GM21381 (cell line): Measurements from ENCODE around the gene MAST2.
"Not testable (repeated sequence)": the region's sequence is repeated elsewhere in the genome, so short reads cannot be mapped to it uniquely, and the experiment has no call there.

ENCODE experiments used
- ATAC-seq: cut with Tn5 transposase; IDR thresholded peaks from one replicate; pipeline ENCODE4 v1.9.1; 2021; ENCODE audit warnings: mild to moderate bottlenecking, moderate library complexity; ENCODE audit not compliant: unreplicated experiment

The MAST2 gene

GRCh38 chr1:45857101-45857700 is 53.8 kb downstream of the MAST2 start:
- ATAC-seq = no peak

GRCh38 chr1:45857755-45858492 is 54.5 kb downstream of the MAST2 start:
- not testable (repeated sequence) for ATAC-seq

DNA sequence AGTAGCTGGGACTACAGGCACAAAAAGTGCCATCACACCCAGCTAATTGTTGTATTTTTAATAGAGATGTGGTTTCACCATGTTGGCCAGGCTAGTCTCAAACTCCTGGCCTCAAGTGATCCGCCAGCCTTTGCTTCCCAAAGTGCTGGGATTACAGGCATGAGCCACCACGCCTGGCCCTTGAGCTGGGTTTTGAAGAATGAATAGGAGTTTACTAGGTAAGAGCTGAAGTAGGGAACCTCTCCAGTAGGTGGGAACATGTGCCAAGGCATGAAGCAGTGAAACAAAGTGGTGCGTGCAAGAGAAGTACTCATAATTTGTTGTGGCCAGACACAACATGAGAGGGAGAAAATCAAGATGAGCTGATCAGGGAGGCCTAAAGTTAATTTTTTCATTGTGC is 55.8 kb downstream of the MAST2 start:
- no peak for ATAC-seq

- ATAC-seq = no peak
Measured at GRCh38 chr1:45862008-45862407, 58.6 kb downstream of the MAST2 start.

DNA sequence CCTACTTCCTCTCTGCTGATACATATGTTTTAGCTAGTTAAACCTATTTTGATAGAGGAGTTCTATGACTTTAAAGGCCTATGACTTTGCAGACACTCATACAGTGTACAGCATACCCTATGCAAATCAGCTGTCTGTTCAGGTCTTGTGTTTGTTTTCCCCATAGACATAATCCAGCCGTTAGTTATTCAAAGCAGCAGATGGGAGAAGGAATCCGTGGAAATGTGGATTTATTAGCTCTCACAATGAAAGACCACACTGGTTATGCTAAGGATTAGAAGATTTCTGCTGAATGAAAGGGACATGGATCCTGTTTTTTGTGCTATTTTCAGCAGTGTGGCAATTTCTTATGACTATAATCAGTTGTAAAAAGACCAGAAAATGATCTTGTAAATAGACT is 59.8 kb downstream of the MAST2 start:
- no peak for ATAC-seq

DNA sequence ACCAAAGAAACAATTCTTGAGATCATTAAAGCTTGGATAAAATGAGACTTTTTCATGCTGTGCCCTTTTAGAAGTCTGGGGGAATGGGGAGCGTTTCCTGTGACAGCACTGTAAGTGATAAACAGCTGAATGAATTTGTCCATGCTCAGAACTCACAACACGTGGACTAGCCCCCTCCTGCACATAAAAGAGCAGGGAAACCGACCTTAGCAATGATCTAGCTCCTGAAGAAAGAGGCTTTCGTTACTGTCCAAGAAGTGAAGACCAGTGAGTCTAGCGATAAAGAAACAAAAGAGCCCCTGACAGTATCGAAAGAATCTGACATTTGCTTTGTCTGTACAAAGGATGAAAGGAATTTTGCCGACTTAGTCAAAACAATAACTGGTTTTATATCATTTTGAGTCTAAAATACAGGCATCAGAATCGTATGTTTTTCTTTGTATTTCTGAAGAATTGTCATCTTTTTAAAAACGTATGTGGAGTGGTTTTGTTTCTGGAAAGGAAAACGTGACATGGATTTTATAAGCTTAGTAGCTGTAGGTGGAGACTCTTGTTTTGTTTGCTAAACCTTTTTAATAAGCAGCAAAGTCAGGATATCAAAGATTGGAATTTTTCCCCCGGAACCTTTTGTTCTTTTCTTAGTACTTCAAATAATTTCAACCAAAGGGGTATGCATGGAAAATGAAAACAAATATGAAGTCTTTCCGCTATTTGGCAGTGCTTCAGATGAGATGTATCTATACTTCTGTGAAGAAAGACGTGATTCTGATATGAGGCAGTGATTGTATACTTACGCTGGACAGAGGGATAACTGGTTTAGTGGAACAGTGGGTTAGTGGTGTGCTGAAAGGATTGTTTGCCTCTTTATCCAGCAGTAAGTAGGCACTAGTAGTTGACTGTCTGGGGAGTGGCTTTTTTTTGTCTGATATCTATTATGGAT is 61.0 kb downstream of the MAST2 start:
- no peak for ATAC-seq

GRCh38 chr1:45867697-45868348 is 64.4 kb downstream of the MAST2 start:
- ATAC-seq = no peak

DNA sequence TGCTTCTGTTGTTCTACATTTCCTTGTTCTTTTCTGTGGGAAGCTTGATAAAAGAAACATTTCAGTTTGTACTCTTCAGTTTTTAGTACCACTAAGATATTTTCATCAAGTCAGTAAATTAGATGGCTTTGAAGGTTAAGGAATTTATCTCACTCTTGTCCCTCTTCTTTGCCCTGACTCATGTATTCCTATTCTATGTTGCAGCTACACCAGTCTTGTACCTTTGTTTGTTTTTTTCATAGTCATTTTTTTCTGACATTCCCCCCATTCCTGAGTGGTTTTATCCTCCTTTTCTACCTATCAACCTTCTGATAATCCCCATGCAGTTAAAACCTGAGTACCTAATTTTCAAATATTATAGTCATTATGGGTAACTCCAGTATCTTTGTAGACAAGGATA is 65.4 kb downstream of the MAST2 start:
- no peak for ATAC-seq

GRCh38 chr1:45870500-45870899 is 67.1 kb downstream of the MAST2 start:
- no peak for ATAC-seq

GRCh38 chr1:45872173-45872801 is 68.9 kb downstream of the MAST2 start:
- ATAC-seq = not testable (repeated sequence)

DNA sequence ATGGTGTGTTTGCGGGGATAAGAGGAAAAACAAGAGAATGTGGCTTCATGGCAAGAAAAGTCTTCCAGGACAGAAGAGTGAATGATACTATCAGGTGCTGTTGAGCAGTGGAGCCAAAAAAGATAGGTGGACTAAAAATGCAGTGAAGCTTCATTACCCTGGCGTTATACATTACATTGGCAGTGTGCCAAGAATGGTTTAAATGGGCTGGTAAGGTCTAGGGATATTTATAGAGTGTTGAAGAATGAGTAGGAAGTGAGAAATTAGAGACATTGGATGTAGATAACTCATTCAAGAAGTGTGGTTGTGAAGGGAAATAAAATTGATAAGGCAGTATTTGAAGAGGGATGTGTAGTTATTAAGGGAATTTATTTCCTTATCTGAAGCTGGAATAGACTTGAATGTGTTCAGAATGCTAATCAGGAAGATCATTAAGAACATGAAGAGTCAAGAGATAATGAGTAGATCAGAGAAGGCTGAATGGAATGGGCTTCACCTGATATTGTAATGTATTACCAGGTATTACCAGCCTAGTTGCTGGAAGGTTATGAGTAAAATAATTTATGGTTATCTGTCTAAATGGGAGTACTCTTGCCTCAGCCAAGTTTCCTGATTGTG is 72.7 kb downstream of the MAST2 start:
- ATAC-seq = no peak

DNA sequence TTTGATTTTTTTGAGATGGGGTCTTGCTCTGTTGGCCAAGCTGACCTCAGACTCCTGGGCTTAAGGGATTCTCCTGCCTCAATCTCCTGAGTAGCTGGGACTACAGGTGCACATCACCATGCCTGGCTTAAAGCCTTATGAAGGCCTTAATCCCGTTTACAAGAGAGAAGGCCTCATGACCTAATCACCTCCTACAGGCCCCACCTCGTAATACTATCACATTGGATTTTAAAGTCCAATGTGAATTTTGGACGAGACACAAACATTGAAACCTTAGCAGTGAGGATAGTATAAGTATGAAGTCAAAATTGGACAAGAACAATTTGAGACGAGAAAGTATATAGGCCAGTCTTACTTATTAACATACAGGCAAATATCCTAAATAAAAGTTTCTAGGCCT is 73.9 kb downstream of the MAST2 start:
- ATAC-seq = no peak

DNA sequence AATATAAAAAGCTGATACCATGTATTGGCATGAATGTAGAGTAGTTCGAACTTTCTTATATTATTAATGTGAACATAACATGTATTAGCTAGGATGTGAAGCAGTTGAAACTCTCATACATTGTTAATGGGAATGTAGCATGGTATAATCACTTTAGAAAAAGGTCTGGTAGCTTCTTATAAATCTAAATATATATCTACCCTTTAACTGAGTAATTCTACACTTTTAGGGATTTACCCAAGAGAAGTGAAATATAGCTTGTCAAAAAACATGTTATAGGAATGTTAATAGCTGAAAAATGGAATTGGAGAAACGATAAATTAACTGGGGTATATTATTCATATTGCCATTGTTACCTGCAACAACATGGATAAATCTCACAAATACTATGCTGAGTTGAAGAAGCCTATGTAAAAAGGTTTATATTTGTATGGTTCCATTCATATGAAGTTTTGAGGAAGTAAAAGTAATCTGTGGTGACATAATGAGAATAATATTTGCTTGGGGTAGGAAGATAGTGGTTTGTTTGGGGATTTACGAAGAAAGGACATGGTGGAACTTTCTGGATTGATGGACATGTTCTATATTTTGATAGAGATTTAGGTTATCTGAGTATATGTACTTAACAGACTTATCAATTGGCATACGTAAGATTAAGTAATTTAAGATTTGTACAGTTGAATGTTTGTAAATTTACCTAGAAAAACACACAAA is 76.6 kb downstream of the MAST2 start:
- no peak for ATAC-seq

DNA sequence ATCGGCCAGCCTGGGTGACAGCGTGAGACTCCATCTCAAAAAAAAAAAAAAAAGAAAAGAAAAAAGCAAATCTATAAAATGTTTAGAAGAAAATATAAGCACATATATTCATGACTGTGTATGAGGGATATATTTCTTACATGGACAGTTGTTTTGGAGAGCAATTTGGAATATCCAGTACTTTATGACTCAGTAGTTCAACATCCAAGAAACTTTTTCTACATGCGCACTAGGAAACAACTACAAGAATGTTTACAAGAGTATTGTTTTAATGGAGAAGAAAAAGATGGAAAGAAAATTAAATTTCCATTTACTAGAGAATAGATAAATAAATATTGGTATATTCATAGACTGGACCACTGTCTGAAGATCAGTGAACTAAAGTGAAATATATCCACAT is 77.5 kb downstream of the MAST2 start:
- ATAC-seq = no peak

- ATAC-seq = no peak
Measured at GRCh38 chr1:45883658-45884057, 80.2 kb downstream of the MAST2 start.

DNA sequence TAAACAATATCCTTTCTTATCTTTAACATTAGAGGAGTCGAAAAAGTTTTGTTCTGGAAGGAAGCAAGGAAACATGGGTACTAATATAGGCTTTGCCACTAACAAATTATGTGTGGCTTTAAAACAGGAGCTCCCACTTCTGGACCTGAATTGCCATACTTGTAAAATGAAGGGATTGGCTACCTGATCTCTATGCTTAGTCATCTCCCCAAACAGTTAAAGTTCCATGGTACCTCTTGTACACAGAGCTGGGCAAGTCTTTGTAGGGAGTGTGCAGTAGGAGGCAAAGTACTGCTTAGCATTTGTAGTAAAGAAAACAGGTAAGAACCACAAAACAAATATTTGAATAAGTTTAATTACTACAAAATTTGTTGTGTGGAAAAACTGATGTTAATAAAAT is 81.3 kb downstream of the MAST2 start:
- ATAC-seq = no peak

DNA sequence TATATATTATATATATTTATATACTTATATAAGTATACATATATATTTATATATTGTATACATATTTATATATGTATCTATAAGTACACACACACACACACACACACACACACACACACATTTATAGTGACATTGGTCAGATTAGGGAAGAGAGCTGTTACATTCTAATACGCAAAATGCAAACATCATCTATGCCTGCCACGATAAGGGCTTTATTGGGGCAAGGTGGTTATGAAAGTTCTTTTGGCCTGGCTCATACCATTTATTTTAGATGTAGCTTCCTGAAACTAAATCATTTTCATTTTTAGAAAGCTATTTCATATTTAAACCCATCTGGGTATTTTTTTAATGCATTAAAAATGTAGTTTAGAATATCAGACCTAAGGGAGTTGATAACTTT is 82.8 kb downstream of the MAST2 start:
- no peak for ATAC-seq

DNA sequence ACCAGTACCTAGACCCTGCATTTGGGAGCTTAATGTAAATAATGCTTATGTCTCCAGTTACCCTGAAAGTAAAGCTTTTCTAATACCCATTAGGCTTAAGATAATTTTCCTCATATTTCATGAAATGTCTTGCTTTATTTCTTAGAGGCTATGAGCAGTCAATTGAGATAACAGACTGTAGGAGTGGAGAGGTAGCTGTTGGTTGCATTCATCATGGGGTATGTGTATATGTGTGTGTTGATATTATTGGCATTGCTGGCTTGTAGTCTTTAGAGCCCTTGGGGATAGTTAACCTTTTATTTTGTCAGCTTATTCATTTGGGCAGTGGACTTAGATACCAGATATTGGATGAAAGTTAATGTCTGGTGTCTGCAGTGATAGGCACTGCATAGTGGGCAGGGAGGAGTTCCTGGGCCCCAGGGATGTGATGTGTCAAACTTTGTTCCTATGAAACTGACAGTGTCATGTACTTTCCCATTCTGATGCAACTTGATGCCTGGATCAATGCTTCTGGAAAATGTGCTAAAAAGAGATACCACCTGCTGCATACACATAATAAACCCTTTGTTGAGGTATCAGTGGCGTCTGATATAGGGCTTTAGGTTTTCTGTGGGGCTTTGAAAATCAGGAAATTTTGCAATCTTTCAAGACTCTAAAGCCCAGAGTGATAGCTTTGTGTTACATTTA is 83.9 kb downstream of the MAST2 start:
- ATAC-seq = no peak

GRCh38 chr1:45890078-45890477 is 86.7 kb downstream of the MAST2 start:
- ATAC-seq = no peak
